ENCODE measurements around the gene PARVA.
A peak's percentile ranks its signal among the peaks of the same experiment; 100 is the strongest.

Gene PARVA

GRCh38 chr11:12376259-12377081 lies 901 bp upstream of the PARVA start:
- peak; percentile 88 for DNase-seq

- DNase-seq: peak; percentile 67
Measured at GRCh38 chr11:12377824-12378593, 638 bp downstream of the PARVA start.

- no peak for DNase-seq
Measured at GRCh38 chr11:12380565-12381325, 3.4 kb downstream of the PARVA start.

- DNase-seq: no peak
Measured at GRCh38 chr11:12381875-12382274, 4.5 kb downstream of the PARVA start.

- no peak for DNase-seq
Measured at GRCh38 chr11:12382451-12382850, 5.1 kb downstream of the PARVA start.

- no peak for DNase-seq
Measured at GRCh38 chr11:12386309-12386708, 8.9 kb downstream of the PARVA start.

- DNase-seq: no peak
Measured at GRCh38 chr11:12386745-12387144, 9.4 kb downstream of the PARVA start.

- DNase-seq: no peak
Measured at GRCh38 chr11:12388173-12388572, 10.8 kb downstream of the PARVA start.

GRCh38 chr11:12388939-12389670 lies 11.7 kb downstream of the PARVA start:
- no peak for DNase-seq

GRCh38 chr11:12389676-12390657 lies 12.6 kb downstream of the PARVA start:
- DNase-seq: no peak

- no peak for DNase-seq
Measured at GRCh38 chr11:12390687-12391110, 13.3 kb downstream of the PARVA start.

GRCh38 chr11:12392672-12393071 lies 15.3 kb downstream of the PARVA start:
- no peak for DNase-seq

GRCh38 chr11:12393691-12394090 lies 16.3 kb downstream of the PARVA start:
- no peak for DNase-seq

- DNase-seq: no peak
Measured at GRCh38 chr11:12394601-12395000, 17.2 kb downstream of the PARVA start.

- DNase-seq: no peak
Measured at GRCh38 chr11:12395333-12395732, 18.0 kb downstream of the PARVA start.

GRCh38 chr11:12397931-12398334 lies 20.6 kb downstream of the PARVA start:
- DNase-seq: peak; percentile 98

GRCh38 chr11:12399355-12399754 lies 22.0 kb downstream of the PARVA start:
- DNase-seq: no peak

- DNase-seq: no peak
Measured at GRCh38 chr11:12402025-12402424, 24.7 kb downstream of the PARVA start.

GRCh38 chr11:12402691-12403120 lies 25.3 kb downstream of the PARVA start:
- DNase-seq: no peak

GRCh38 chr11:12403122-12403996 lies 26.0 kb downstream of the PARVA start:
- DNase-seq: no peak

All from fibroblast of upper back skin (primary cell).